ENCODE results near the gene TFEB. TPM values are rescaled to one million over a fixed set of nuclear protein-coding genes. Genes with fewer than 3 reads are reported as not detected.

The TFEB gene
- total and polyA plus RNA-seq, 2 of the 8 experiments (the other 6 are each of a cell fraction or from before 2014, with no cell fraction given): 2.3 to 6.7 TPM

DNA sequence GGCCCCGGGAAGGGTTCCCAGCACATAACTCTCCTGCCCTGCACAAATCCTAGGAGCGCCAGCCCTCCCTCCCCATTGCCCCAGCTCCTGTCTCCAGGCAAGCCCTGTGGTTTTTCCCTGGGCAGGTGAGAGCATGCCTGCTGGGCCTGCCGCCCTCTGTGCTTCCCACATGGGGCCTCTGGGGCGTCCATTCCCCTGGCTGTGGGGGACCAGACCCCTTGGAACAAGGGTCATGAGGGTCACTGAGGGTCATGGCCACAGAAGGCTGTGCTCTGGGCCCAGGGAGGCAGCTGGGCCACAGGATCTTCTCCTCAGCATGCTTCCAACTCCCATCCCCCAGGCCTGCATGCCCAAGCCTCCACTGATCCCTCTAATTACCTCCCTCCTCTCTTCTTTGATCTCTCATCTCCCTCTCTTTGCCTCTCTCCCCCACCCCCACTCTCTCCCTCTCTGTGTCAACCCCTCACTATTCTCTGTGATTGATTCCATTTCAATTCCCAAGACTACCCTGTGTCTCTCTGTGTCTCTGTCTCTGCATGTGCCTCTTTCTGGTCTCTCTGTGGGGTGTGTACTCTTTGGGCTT lies 91.0 kb downstream of the TFEB start (continued):
- TF ChIP-seq CTCF (IDR thresholded peaks at IDR 0.05; ENCODE audit: control extremely low read depth in 1 of 3, insufficient read depth in 1 of 3, low read depth in 1 of 3, low read length in 3 of 3): no peak
